Measurements from ENCODE around the gene SMCO2.

GRCh38 chr12:27429606-27430005 is 16.9 kb upstream of the SMCO2 start:
- TF ChIP-seq, protein P1, sequence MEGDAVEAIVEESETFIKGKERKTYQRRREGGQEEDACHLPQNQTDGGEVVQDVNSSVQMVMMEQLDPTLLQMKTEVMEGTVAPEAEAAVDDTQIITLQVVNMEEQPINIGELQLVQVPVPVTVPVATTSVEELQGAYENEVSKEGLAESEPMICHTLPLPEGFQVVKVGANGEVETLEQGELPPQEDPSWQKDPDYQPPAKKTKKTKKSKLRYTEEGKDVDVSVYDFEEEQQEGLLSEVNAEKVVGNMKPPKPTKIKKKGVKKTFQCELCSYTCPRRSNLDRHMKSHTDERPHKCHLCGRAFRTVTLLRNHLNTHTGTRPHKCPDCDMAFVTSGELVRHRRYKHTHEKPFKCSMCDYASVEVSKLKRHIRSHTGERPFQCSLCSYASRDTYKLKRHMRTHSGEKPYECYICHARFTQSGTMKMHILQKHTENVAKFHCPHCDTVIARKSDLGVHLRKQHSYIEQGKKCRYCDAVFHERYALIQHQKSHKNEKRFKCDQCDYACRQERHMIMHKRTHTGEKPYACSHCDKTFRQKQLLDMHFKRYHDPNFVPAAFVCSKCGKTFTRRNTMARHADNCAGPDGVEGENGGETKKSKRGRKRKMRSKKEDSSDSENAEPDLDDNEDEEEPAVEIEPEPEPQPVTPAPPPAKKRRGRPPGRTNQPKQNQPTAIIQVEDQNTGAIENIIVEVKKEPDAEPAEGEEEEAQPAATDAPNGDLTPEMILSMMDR (IDR thresholded peaks at IDR 0.05; ENCODE audit: low read length), result no peak
- TF ChIP-seq EZH2 (optimal IDR thresholded peaks at IDR 0.05; ENCODE audit: low read depth, low read length) (no peak), EZH2phosphoT487 (IDR thresholded peaks at IDR 0.05; ENCODE audit: low read length) (no peak)

Measured in MM.1S (cell line).